HEK293T (cell line): ENCODE measurements around the gene BTN2A1.

Source experiments
- FOXK2 ChIP-seq: fragments of 450-650 bp; IDR thresholded peaks from 2 replicates; pipeline ENCODE4 v1.6.1; 2016; ENCODE audit warnings: mild to moderate bottlenecking
- FOXM1 ChIP-seq: fragments of 450-650 bp; IDR thresholded peaks from 2 replicates; pipeline ENCODE4 v1.6.1; 2017; ENCODE audit warnings: mild to moderate bottlenecking, borderline replicate concordance
- NFRKB ChIP-seq: fragments of 450-650 bp; IDR thresholded peaks from 2 replicates; pipeline ENCODE4 v1.6.1; 2016; ENCODE audit warnings: mild to moderate bottlenecking, moderate library complexity

DNA sequence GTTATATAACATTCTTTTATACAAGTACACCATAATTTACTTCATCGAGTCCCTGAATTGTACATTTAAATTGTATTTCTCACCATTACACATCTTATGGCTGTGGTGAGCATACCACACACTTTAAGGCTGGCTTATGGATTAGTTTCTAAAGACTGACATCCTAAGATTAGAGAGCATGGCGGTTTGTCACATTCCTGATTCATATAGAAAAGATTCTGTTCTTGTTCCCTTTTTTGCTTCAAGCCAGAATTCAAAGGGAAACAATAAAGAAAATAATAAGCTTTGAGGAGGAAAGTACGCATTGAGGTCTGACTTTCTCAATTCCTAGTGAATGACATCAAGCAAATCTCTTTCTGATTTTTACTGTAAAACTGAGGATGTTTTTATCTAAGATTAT lies 44.9 kb downstream of the BTN2A1 start:
- TF ChIP-seq FOXK2 (no peak), FOXM1 (no peak), NFRKB (no peak)
